SK-N-SH (cell line): ENCODE results near the gene PRMT7. TPM values are rescaled to one million over a fixed set of nuclear protein-coding genes. Genes with fewer than 3 reads are reported as not detected.

Source experiments
- CTCF ChIA-PET: fragments of 300-600, 350-600 bp; formaldehyde crosslinking; extraction: SDS; loops from one replicate; lab custom pipeline; 2021; lab: Yijun Ruan, JAX
- POLR2A ChIA-PET: fragments of 350-600 bp; sonication (Branson Sonifier 250); formaldehyde crosslinking; extraction: SDS; loops from one replicate; lab custom pipeline; 2020; ENCODE audit warnings: antibody characterized with exemption, inconsistent platforms; lab: Yijun Ruan, JAX
- DNase-seq: peaks from one replicate; pipeline ENCODE4 v3.0.0; 2012
- H2AFZ ChIP-seq: fragments of 200-600 bp; sonication (generic); 2 replicates; pipeline ENCODE4 v1.8.1; 2016; ENCODE audit warnings: antibody characterized with exemption, mild to moderate bottlenecking, low read depth
- H3F3A ChIP-seq: fragments of 200-600 bp; sonication (generic); replicated peaks from 2 replicates; pipeline ENCODE3; 2016; ENCODE audit warnings: antibody characterized with exemption, mild to moderate bottlenecking; ENCODE audit not compliant: insufficient read depth
- H3K27ac ChIP-seq, 2 experiments: fragments of 200-500 bp in 1 of 2; fragments of 200-600 bp in 1 of 2; sonication (Bioruptor generic) in 1 of 2; sonication (generic), shearing (Covaris generic) in 1 of 2; 2 replicates each; pipeline versions ENCODE4 v1.5.1 to v1.6.1; 2014 to 2016; ENCODE audit warnings: low read depth in 2 of 2, inconsistent platforms in 1 of 2, low read length in 1 of 2, mild to moderate bottlenecking in 1 of 2, mixed read lengths in 1 of 2
- H3K27me3 ChIP-seq: fragments of 200-600 bp; sonication (generic), shearing (Covaris generic); 2 replicates; pipeline ENCODE4 v1.6.1; 2016; ENCODE audit warnings: mixed run types; ENCODE audit not compliant: insufficient read depth
- H3K36me3 ChIP-seq, 2 experiments: fragments of 200-500 bp in 1 of 2; fragments of 200-600 bp in 1 of 2; sonication (Bioruptor generic) in 1 of 2; sonication (generic) in 1 of 2; replicated peaks in 1 of 2; 2 replicates each; pipeline versions ENCODE3 to v1.5.1; 2014 to 2016; ENCODE audit warnings: low read length in 1 of 2, mild to moderate bottlenecking in 1 of 2; ENCODE audit not compliant: insufficient read depth in 2 of 2, control insufficient read depth in 1 of 2
- H3K4me1 ChIP-seq, 2 experiments: fragments of 200-500 bp in 1 of 2; fragments of 200-600 bp in 1 of 2; sonication (Bioruptor generic) in 1 of 2; sonication (generic), shearing (Covaris generic) in 1 of 2; 2 replicates each; pipeline versions ENCODE4 v1.5.1 to v1.6.1; 2014 to 2016; ENCODE audit warnings: low read depth in 1 of 2, low read length in 1 of 2, mixed run types in 1 of 2; ENCODE audit not compliant: insufficient read depth in 2 of 2, control insufficient read depth in 1 of 2
- H3K4me2 ChIP-seq: fragments of 200-600 bp; sonication (generic), shearing (Covaris generic); 2 replicates; pipeline ENCODE4 v1.6.1; 2017; ENCODE audit warnings: mixed run types
- H3K4me3 ChIP-seq, 2 experiments: fragments of 200-500 bp in 1 of 2; fragments of 200-600 bp in 1 of 2; sonication (Bioruptor generic) in 1 of 2; sonication (generic), shearing (Covaris generic) in 1 of 2; 2 replicates each; pipeline versions ENCODE4 v1.5.1 to v1.8.1; 2014 to 2016; ENCODE audit warnings: low read depth in 2 of 2, inconsistent platforms in 1 of 2, low read length in 1 of 2, mild to moderate bottlenecking in 1 of 2, mixed read lengths in 1 of 2, moderate library complexity in 1 of 2
- H3K79me2 ChIP-seq: fragments of 200-600 bp; sonication (generic); 2 replicates; pipeline ENCODE4 v1.8.1; 2017; ENCODE audit warnings: mild to moderate bottlenecking; ENCODE audit not compliant: insufficient read depth
- H3K9ac ChIP-seq: fragments of 200-600 bp; sonication (generic); 2 replicates; pipeline ENCODE4 v1.6.1; 2017; ENCODE audit warnings: mixed run types
- H3K9me2 ChIP-seq: fragments of 200-600 bp; sonication (generic); 2 replicates; pipeline ENCODE4 v1.6.1; 2017; ENCODE audit warnings: mixed run types
- H3K9me3 ChIP-seq: fragments of 200-600 bp; sonication (generic); 2 replicates; pipeline ENCODE4 v1.6.1; 2017; ENCODE audit warnings: mixed run types, mild to moderate bottlenecking, moderate library complexity
- H4K20me1 ChIP-seq: fragments of 200-600 bp; sonication (generic); 2 replicates; pipeline ENCODE4 v1.6.1; 2017; ENCODE audit warnings: mild to moderate bottlenecking, mixed run types; ENCODE audit not compliant: insufficient read depth
- CTCF ChIP-seq: fragments of 200-600 bp; sonication (generic); IDR thresholded peaks from 2 replicates; pipeline ENCODE4 v1.6.1; 2017; ENCODE audit warnings: antibody characterized with exemption, mild to moderate bottlenecking, moderate library complexity
- ELF1 ChIP-seq: IDR thresholded peaks from 2 replicates; pipeline ENCODE4 v1.4.0; 2012
- EP300 ChIP-seq, 2 experiments: IDR thresholded peaks; 2 replicates each; pipeline versions ENCODE4 v1.4.0 to v1.6.1; 2012; ENCODE audit warnings: borderline replicate concordance in 1 of 2, low read depth in 1 of 2, low read length in 1 of 2
- FOSL2 ChIP-seq: IDR thresholded peaks from 2 replicates; pipeline ENCODE4 v1.4.0; 2012; ENCODE audit warnings: low read depth, mild to moderate bottlenecking, moderate library complexity, borderline replicate concordance
- GABPA ChIP-seq: IDR thresholded peaks from 2 replicates; pipeline ENCODE4 v1.4.0; 2012; ENCODE audit warnings: low read depth, mild to moderate bottlenecking
- GATA2 ChIP-seq: sonication (generic); formaldehyde crosslinking; IDR thresholded peaks from 2 replicates; pipeline ENCODE4 v1.5.0; 2020; ENCODE audit warnings: mild to moderate bottlenecking, missing genetic modification reagents
- IRF3 ChIP-seq: fragments of 150-350 bp; IDR thresholded peaks from 2 replicates; pipeline ENCODE4 v1.6.1; 2016; ENCODE audit warnings: mild to moderate bottlenecking, low read depth, low read length
- NFIC ChIP-seq: IDR thresholded peaks from 2 replicates; pipeline ENCODE4 v1.4.0; 2012; ENCODE audit warnings: borderline replicate concordance
- PBX3 ChIP-seq: IDR thresholded peaks from 2 replicates; pipeline ENCODE4; 2012
- POLR2AphosphoS5 ChIP-seq: IDR thresholded peaks from 2 replicates; pipeline ENCODE4 v1.6.1; 2012; ENCODE audit warnings: low read depth, low read length
- RAD21 ChIP-seq: IDR thresholded peaks from 2 replicates; pipeline ENCODE4 v1.6.1; 2012; ENCODE audit warnings: mild to moderate bottlenecking, low read length
- RXRA ChIP-seq: IDR thresholded peaks from 2 replicates; pipeline ENCODE4 v1.4.0; 2012; ENCODE audit warnings: low read depth, mild to moderate bottlenecking, borderline replicate concordance
- SMC3 ChIP-seq: IDR thresholded peaks from 2 replicates; pipeline ENCODE4 v1.6.1; 2012; ENCODE audit warnings: low read depth, low read length, improper control_type of control experiment
- TAF1 ChIP-seq: IDR thresholded peaks from 2 replicates; pipeline ENCODE4 v1.6.1; 2012; ENCODE audit warnings: low read depth, mild to moderate bottlenecking, low read length, moderate library complexity, borderline replicate concordance
- TEAD4 ChIP-seq: IDR thresholded peaks from 2 replicates; pipeline ENCODE4 v1.4.0; 2012; ENCODE audit warnings: mild to moderate bottlenecking, borderline replicate concordance; ENCODE audit not compliant: insufficient read depth
- YY1 ChIP-seq: IDR thresholded peaks from 2 replicates; pipeline ENCODE4 v1.4.0; 2012; ENCODE audit warnings: low read depth, mild to moderate bottlenecking
- WGBS: methylation state at CpG from one replicate; pipeline ENCODE4 v1.1.6; 2017; ENCODE audit warnings: low lambda C conversion rate; 5-methylcytosine and 5-hydroxymethylcytosine counted together
- polyA plus RNA-seq, 3 experiments: library from polyadenylated mRNA; depleted of rRNA; stranded (reverse); fragments of >200 nt; gene quantifications; 2 replicates each; pipeline ENCODE4 v1.2.3, GENCODE V29; 2012
- TF ChIP-seq, protein P1 (sequence below): IDR thresholded peaks from 2 replicates; pipeline ENCODE4 v1.4.0; 2012; ENCODE audit warnings: low read depth, borderline replicate concordance
- TF ChIP-seq, protein P2 (sequence below): IDR thresholded peaks from 2 replicates; pipeline ENCODE4 v1.4.0; 2012; ENCODE audit warnings: low read depth, borderline replicate concordance

The PRMT7 gene
- polyA plus RNA-seq, 1 of the 3 experiments (the other 2 are of a cell fraction) = 46.0 TPM

DNA sequence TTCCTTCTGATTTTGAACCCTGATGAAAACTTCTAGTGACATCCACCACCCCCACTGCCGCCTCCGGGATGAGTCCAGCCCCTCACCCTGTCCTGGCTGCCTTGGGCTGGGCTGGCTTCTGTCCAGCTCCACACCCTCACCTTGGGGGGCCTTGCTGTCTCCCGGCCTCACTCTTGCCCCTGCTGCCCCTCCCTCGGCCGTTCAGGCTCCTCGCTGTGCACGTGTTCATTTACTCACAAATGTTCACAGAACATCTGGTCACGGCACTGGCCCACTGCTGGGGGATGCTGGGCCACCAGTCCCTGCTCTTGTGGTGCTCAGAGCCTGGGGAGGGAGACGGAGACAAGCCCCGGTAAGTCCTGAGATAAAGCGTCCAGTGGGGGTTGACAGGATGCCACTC lies 40.6 kb downstream of the PRMT7 start:
- H3K36me3 ChIP-seq = peaks cover 9 to 67% of the 10 kb centered on the region in 2 experiments
- no peaks in the 10 kb centered on the region for H3K9me2 ChIP-seq
- no peaks in the 10 kb centered on the region for H3K27me3 ChIP-seq
- H3K79me2 ChIP-seq = no peaks in the 10 kb centered on the region
- H2AFZ ChIP-seq = no peak overlapping the region
- H3F3A ChIP-seq = no peaks in the 10 kb centered on the region
- 91% methylated on average over 9 of the region's 11 CpGs for WGBS
- H3K4me3 ChIP-seq = no peak overlapping the region
- H3K27ac ChIP-seq = no peak overlapping the region
- H3K4me2 ChIP-seq = no peak overlapping the region
- no peak overlapping the region for H3K9ac ChIP-seq
- TF ChIP-seq YY1 (no peak), EP300 (IDR thresholded peaks at IDR 0.05; ENCODE audit: borderline replicate concordance in 1 of 2, low read depth in 1 of 2, low read length in 1 of 2) (no peak), GABPA (no peak), IRF3 (no peak), NFIC (no peak), TEAD4 (no peak), FOSL2 (no peak), GATA2 (CRISPR knock-in tag) (no peak), PBX3 (no peak)
- TF ChIP-seq, protein P1, sequence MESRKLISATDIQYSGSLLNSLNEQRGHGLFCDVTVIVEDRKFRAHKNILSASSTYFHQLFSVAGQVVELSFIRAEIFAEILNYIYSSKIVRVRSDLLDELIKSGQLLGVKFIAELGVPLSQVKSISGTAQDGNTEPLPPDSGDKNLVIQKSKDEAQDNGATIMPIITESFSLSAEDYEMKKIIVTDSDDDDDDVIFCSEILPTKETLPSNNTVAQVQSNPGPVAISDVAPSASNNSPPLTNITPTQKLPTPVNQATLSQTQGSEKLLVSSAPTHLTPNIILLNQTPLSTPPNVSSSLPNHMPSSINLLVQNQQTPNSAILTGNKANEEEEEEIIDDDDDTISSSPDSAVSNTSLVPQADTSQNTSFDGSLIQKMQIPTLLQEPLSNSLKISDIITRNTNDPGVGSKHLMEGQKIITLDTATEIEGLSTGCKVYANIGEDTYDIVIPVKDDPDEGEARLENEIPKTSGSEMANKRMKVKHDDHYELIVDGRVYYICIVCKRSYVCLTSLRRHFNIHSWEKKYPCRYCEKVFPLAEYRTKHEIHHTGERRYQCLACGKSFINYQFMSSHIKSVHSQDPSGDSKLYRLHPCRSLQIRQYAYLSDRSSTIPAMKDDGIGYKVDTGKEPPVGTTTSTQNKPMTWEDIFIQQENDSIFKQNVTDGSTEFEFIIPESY = no peak
- TF ChIP-seq, protein P2, sequence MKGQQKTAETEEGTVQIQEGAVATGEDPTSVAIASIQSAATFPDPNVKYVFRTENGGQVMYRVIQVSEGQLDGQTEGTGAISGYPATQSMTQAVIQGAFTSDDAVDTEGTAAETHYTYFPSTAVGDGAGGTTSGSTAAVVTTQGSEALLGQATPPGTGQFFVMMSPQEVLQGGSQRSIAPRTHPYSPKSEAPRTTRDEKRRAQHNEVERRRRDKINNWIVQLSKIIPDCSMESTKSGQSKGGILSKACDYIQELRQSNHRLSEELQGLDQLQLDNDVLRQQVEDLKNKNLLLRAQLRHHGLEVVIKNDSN = no peak
- ChIA-PET POLR2A (no interaction called here), CTCF (interaction anchor here (0.6 kb wide), 1 partner anchor 462 kb away, joined by 3 read pairs; no protein-coding TSS in a partner anchor)
- H4K20me1 ChIP-seq = no peaks in the 10 kb centered on the region
- no peaks in the 10 kb centered on the region for H3K4me1 ChIP-seq
- no peak for DNase-seq
- H3K9me3 ChIP-seq = no peaks in the 10 kb centered on the region

DNA sequence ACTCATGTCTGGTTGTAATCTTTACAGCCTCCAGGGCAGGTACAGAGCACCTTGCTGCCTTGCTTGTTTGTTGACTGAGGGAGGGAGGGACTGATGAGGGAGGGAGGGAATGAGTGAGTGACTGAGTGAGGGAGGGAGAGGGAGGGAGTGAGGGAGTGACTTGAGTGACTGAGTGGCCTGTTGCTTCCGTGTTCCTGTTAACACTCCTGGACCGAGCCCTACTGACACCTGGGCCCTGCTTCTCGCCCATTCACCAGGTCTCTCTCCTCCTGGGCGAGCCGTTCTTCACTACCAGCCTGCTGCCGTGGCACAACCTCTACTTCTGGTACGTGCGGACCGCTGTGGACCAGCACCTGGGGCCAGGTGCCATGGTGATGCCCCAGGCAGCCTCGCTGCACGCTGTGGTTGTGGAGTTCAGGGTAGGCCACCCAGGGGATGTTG lies 41.2 kb downstream of the PRMT7 start:
- POLR2A ChIA-PET = no interaction called here
- Histone ChIP-seq H3K4me2 (no peak overlapping the region), H3K27me3 (no peaks in the 10 kb centered on the region), H3K79me2 (no peaks in the 10 kb centered on the region), H3F3A (no peaks in the 10 kb centered on the region), H3K9me3 (no peaks in the 10 kb centered on the region), H2AFZ (no peak overlapping the region), H3K36me3 (peaks cover 9 to 67% of the 10 kb centered on the region in 2 experiments), H3K9me2 (no peaks in the 10 kb centered on the region), H4K20me1 (no peaks in the 10 kb centered on the region), H3K9ac (no peak overlapping the region), H3K27ac (no peak overlapping the region), H3K4me3 (no peak overlapping the region), H3K4me1 (no peaks in the 10 kb centered on the region)
- 89% methylated on average over 10 of the region's 11 CpGs for whole genome bisulfite sequencing
- TF ChIP-seq TAF1 = no peak
- TF ChIP-seq ELF1 = no peak
- TF ChIP-seq RAD21 = no peak
- TF ChIP-seq CTCF = no peak
- TF ChIP-seq POLR2AphosphoS5 = no peak
- TF ChIP-seq SMC3 = no peak
- no peak for TF ChIP-seq RXRA
- CTCF ChIA-PET = no interaction called here
- DNase-seq = no peak
